ENCODE data around the gene NANOS2.

The NANOS2 gene

DNA sequence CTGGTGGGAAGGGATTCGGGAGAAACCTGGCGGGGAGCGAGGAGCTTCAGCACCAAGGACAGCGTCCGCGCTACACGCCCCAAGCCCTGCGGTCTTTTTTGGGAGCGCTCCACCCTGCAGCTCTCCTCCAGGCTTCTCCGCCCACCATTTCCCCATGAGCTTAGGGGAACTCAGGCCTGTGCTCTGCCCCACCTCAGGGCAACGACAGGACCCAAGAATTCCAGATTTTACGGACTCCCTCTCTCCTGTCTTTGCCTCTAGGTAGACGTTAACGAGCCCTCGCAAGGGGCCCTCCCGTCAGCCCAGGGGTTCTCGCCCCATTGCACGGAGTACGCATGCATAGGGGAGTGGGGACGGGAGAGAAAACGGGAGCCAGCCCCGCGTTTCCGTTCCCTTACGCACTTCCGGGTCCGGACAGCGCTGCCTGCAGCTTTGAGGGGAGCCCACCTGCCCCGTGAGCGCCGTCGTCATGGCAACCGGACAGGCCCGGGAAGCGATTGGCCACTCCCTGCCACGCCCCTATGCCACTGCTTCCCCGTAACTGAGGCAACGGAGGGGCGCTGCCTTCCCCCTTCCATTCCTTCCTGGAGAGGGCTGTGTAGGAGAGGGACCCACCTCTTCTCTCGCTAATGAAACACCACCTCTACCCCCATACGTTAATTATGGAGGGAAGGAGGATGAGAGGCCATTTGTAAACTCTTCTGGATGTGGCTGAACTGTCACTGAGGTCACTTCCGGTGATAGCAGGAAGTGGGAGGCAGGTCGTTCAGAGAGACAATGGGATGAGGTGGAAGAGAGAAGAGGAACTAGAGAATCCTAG lies 38.3 kb upstream of the NANOS2 start:
- Histone ChIP-seq H3K4me3 (ENCODE audit: low read length) (no peak overlapping the region), H3K9me3 (ENCODE audit: control insufficient read depth, insufficient read depth, low read length) (0 out of 2 replicates have a peak, but pooled peaks cover 7% of the 10 kb centered on the region), H3K27ac (ENCODE audit: low read depth, low read length) (no peak overlapping the region), H4K20me1 (ENCODE audit: control insufficient read depth, insufficient read depth, low read depth, low read length) (no peaks in the 10 kb centered on the region), H3K9me2 (replicated peaks; ENCODE audit: control insufficient read depth, low read length) (no peaks in the 10 kb centered on the region), H3K36me3 (ENCODE audit: control insufficient read depth, low read length) (no peaks in the 10 kb centered on the region), H3F3A (ENCODE audit: control insufficient read depth, insufficient read depth) (0 out of 2 replicates have a peak, but pooled peaks cover 3% of the 10 kb centered on the region), H3K27me3 (ENCODE audit: control insufficient read depth, low read length) (peaks cover 4% of the 10 kb centered on the region; the same call in 1 of the 2 replicates), H3K4me2 (ENCODE audit: low read length) (no peak overlapping the region), H3K79me2 (ENCODE audit: control insufficient read depth, low read length) (no peaks in the 10 kb centered on the region), H3K4me1 (ENCODE audit: control insufficient read depth, low read length) (peaks cover 7% of the 10 kb centered on the region; the same call in 1 of the 2 replicates)
- no peak for TF ChIP-seq EZH2phosphoT487 (IDR thresholded peaks at IDR 0.05; ENCODE audit: borderline replicate concordance, low read length)
- TF ChIP-seq, protein P1, sequence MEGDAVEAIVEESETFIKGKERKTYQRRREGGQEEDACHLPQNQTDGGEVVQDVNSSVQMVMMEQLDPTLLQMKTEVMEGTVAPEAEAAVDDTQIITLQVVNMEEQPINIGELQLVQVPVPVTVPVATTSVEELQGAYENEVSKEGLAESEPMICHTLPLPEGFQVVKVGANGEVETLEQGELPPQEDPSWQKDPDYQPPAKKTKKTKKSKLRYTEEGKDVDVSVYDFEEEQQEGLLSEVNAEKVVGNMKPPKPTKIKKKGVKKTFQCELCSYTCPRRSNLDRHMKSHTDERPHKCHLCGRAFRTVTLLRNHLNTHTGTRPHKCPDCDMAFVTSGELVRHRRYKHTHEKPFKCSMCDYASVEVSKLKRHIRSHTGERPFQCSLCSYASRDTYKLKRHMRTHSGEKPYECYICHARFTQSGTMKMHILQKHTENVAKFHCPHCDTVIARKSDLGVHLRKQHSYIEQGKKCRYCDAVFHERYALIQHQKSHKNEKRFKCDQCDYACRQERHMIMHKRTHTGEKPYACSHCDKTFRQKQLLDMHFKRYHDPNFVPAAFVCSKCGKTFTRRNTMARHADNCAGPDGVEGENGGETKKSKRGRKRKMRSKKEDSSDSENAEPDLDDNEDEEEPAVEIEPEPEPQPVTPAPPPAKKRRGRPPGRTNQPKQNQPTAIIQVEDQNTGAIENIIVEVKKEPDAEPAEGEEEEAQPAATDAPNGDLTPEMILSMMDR (IDR thresholded peaks at IDR 0.05; ENCODE audit: low read depth, low read length, poor library complexity, severe bottlenecking): no peak

GRCh38 chr19:45952341-45952685 lies 37.7 kb upstream of the NANOS2 start:
- H3K27me3 ChIP-seq (ENCODE audit: control insufficient read depth, low read length): peaks cover 6% of the 10 kb centered on the region; the same call in 1 of the 2 replicates
- TF ChIP-seq EZH2phosphoT487 (IDR thresholded peaks at IDR 0.05; ENCODE audit: borderline replicate concordance, low read length): no peak
- TF ChIP-seq, protein P1 (IDR thresholded peaks at IDR 0.05; ENCODE audit: low read depth, low read length, poor library complexity, severe bottlenecking): no peak
- peaks cover 7% of the 10 kb centered on the region; the same call in 1 of the 2 replicates for H3K4me1 ChIP-seq (ENCODE audit: control insufficient read depth, low read length)

DNA sequence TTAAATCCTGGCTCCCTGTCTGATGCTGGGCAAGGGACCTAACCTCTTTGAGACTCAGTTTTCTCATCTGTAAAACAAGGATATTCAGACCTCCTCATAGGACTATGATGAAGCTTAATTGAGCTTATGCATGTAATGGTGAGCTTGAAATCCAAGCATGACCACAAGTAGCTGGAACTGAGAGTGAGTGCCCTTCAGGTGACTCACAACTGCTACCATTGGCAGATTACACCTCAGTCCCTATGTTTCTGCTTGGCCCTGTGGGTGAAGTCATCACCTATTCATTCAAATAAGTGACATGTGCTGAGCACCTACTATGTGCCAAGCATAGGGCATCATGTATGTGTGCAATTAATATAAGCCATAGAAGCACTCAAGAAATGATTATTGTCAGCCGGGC lies 33.3 kb upstream of the NANOS2 start:
- no peaks in the 10 kb centered on the region for H3K9me2 ChIP-seq (replicated peaks; ENCODE audit: control insufficient read depth, low read length)
- TF ChIP-seq, protein P1 (IDR thresholded peaks at IDR 0.05; ENCODE audit: low read depth, low read length, poor library complexity, severe bottlenecking): no peak
- no peak for TF ChIP-seq EZH2phosphoT487 (IDR thresholded peaks at IDR 0.05; ENCODE audit: borderline replicate concordance, low read length)
- no peak overlapping the region for H3K4me3 ChIP-seq (ENCODE audit: low read length)
- no peaks in the 10 kb centered on the region for H3K36me3 ChIP-seq (ENCODE audit: control insufficient read depth, low read length)
- H3K79me2 ChIP-seq (ENCODE audit: control insufficient read depth, low read length): no peaks in the 10 kb centered on the region
- H4K20me1 ChIP-seq (ENCODE audit: control insufficient read depth, insufficient read depth, low read depth, low read length): no peaks in the 10 kb centered on the region
- H3K4me2 ChIP-seq (ENCODE audit: low read length): no peak overlapping the region
- H3K4me1 ChIP-seq (ENCODE audit: control insufficient read depth, low read length): peaks cover under 1% of the 10 kb centered on the region; the same call in 1 of the 2 replicates
- H3F3A ChIP-seq (ENCODE audit: control insufficient read depth, insufficient read depth): 0 out of 2 replicates have a peak, but pooled peaks cover 3% of the 10 kb centered on the region
- H3K9me3 ChIP-seq (ENCODE audit: control insufficient read depth, insufficient read depth, low read length): 0 out of 2 replicates have a peak, but pooled peaks cover 1% of the 10 kb centered on the region
- H3K27me3 ChIP-seq (ENCODE audit: control insufficient read depth, low read length): peaks cover 10% of the 10 kb centered on the region
- H3K27ac ChIP-seq (ENCODE audit: low read depth, low read length): no peak overlapping the region

More at GRCh38 chr19:45952341-45952685, 37.7 kb upstream of the NANOS2 start:
- H3K79me2 ChIP-seq (ENCODE audit: control insufficient read depth, low read length): no peaks in the 10 kb centered on the region
- H3K9me3 ChIP-seq (ENCODE audit: control insufficient read depth, insufficient read depth, low read length): 0 out of 2 replicates have a peak, but pooled peaks cover 7% of the 10 kb centered on the region
- H3K4me2 ChIP-seq (ENCODE audit: low read length): no peak overlapping the region
- 0 out of 2 replicates have a peak, but pooled peaks cover 3% of the 10 kb centered on the region for H3F3A ChIP-seq (ENCODE audit: control insufficient read depth, insufficient read depth)
- H3K9me2 ChIP-seq (replicated peaks; ENCODE audit: control insufficient read depth, low read length): no peaks in the 10 kb centered on the region
- H3K36me3 ChIP-seq (ENCODE audit: control insufficient read depth, low read length): no peaks in the 10 kb centered on the region
- no peaks in the 10 kb centered on the region for H4K20me1 ChIP-seq (ENCODE audit: control insufficient read depth, insufficient read depth, low read depth, low read length)
- no peak overlapping the region for H3K27ac ChIP-seq (ENCODE audit: low read depth, low read length)
- no peak overlapping the region for H3K4me3 ChIP-seq (ENCODE audit: low read length)

All from DOHH2 (cell line).